Putamen (tissue), 1 donor: ENCODE measurements around the gene DDR2.

ENCODE experiments used
- DNase-seq: peaks from one replicate; pipeline ENCODE4 v3.0.0-alpha.2; 2016; ENCODE audit warnings: low spot score

The DDR2 gene

DNA sequence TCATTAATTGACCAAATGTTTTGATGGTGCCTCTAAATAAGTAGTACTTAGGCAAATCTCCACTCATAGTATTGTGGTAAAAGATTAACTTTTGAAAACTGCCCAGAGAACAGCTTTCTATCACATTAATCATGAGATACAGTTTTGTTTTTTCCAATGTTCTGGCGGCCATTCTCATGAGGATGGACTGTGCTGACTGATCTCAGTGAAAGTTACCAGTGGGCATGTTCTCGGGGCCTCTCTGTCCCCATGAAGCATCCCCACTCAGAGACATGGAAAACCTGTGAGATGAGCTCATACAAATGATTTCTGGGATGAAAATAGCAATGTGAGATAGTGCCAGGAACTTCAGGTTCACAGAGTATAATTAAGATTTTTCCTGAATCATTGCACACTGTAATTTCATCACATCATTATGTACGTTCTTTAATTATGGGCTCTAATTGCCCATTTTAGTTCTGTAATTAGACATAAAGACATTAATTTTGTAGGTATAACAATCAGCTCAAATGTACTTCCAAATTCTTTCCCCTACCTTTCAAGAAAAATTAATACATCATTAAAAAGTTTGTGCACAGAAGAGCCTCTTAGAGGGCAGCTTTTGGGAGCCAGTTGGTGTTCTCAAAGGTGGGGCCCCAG, 40.5 kb downstream of the DDR2 start:
- DNase-seq, result no peak

DNA sequence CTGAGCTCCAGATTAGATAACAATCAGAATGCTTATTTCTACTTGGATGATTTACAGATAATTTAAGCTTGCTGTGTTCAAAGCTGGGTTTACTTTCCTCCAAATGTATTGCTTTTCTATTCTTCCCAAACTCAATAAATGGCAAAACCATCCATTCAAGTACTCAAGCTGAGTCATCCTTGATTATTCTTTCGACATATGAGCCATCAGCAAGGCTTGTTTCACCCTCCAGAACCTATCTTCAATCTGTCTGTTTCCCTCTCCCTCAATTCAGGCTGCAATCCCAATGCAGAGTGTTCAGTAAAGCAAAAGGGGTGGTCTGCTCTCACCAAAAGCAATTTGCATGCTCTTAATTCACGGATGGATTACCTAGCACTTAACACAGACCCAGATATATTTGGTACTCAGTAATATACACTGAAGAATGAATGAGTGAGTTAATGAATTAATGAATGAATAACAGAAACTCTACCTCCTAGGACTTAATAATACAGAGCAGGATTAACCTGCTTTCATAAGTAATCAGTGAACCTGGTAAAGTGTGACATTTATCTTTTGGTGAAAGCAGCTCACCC, 41.9 kb downstream of the DDR2 start:
- DNase-seq, result no peak

DNA sequence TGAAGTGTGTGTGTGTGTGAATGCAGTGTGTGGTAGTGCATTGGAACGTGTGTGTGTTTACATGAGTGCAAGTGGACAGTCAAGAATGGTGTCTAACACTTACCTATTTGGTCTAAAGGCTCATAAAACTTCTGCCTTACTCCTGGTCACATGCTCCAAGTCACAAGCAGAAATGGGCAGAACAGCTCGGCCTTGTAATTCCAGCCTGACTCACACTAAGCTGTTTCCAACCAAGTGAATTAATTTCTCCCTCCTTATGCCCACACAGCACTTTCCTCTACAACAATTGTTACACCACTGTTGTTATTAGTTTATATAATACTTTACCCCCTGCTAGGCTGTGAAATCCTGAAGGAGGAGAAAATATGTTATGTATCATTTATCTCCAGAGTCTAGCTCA, 43.8 kb downstream of the DDR2 start:
- DNase-seq, result no peak

DNA sequence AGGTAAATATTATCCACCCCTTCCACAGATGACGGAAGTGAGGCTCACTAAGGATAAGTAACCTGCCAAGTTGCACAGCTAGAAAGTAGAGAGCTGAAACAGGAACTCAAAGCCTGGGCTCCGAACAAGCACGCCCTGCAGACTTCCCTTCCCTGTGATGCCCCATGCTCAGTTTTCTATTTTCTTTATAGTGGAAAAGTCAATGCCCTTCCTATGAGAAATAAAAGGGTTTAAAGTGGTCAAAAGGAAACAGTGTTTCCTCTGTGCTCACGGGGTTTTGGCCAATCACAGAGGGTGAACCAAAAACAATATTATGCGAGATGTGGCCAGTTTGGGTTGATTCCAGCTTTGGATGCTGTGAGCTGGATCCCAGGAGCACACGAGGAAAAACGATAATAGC, 44.5 kb downstream of the DDR2 start:
- DNase-seq, result no peak

DNA sequence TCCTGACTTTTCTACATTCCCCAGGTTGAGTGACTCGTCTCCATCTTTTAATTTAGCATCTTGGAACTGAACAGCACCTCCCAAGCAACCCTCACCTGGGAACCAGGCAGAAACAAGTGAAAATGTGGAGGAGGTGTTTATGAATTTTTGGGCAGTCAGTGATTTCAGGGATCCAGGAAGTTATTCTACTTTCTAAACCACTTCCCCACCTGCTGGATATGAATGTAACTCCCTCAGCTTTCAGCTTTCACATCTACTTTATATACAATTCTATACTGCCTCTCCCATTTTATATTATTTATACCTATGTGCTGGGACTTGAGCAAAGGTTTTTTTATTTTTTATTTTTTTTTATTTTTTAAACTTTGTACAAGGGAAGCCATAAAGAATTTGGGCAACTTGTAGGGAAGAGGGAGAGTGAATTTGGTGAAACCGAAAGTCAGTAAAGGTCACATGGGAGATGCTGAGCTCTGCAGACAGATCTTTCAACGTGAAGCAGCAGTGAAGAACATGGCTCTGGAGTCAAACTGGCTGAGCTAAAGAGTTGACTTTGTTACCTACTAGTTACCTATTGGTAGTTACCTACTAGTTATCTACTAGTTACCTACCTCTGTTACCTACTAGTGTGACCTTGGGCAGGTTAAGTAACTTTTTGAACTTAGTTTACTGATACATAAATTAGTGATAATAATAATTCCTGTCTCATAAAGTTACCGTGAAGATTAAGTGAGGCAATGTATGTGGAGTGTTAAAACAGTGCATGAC, 45.5 kb downstream of the DDR2 start:
- no peak for DNase-seq

DNA sequence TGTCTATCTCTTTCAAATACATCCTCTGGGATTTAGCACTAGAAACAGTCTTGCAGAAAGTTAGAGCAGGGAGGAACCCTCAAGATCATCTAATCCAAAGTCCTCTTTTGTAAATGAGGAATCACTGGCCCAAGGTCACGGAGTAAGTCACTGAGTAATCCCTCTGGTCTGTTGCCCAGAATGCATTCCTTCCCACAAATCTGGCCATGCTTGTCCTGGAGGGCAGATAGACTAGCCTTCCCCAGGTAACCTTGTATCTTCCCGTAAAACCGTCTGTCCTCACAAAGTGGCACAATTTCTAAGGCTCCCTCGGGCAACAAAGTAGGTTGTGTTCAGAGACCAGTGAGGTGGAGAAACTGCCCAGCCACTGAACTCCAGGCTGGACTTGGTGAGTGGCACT, 46.2 kb downstream of the DDR2 start:
- DNase-seq, result no peak

DNA sequence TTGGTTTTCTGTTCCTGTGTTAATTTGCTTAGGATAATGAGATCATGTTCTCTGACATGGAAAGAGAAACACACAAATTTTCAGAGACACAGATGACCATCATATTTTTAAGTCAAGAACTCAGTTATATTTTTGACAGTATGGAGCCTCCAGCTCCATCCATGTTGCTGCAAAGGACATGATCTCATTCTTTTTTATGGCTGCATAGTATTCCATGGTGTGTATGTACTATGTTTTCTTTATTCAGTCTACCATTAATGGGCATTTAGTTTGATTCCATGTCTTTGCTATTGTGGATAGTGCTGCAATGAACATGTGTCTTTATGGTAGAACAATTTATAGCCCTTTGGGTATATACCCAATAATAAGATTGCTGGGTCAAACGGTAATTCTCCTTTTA, 47.0 kb downstream of the DDR2 start:
- no peak for DNase-seq

DNA sequence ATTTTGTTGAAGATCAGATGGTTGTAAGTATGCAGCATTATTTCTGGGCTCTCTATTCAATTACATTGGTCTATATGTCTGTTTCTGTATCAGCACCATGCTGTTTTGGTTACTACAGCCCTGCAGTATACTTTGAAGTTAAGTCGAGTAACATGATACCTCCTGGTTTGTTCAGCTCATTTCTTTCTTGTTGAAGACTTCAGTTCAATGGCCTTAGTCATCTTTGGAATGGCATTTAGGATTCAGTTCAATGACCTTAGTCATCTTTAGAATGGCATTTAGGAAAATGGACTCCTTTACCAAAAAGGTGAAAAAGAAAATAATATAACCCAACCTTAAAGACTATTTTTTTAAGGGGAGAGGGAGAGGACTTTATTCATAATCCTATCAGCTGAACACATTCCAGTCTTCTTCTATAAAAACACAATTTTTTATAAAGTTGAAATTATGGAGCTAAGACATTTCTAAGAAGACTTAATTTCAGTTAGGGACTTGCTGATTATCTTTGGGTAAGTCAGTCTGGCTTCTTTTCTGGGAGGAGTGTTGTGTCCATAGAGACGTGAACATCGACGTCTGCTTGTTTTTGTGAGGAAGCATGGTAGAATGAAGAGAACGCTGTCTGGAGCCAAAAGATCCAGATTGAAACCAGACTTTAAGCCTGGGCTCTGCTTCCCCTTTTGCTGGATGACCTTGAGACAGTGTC, 48.3 kb downstream of the DDR2 start:
- no peak for DNase-seq

DNA sequence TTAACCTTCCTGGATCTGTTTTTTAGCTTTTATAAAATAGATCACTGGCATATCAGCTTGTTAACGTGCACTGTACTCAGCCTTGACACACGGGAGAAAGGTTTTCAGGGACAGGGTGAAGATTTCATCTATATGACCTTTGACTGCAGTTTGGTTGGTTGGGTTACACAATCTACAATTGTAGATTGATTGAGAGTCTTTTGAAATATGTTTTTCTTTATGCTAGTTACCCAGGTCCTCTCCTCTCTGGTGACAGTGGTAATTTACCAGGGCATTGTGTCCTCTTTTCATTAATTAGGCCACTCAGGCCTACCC, 48.8 kb downstream of the DDR2 start:
- DNase-seq, result no peak

DNA sequence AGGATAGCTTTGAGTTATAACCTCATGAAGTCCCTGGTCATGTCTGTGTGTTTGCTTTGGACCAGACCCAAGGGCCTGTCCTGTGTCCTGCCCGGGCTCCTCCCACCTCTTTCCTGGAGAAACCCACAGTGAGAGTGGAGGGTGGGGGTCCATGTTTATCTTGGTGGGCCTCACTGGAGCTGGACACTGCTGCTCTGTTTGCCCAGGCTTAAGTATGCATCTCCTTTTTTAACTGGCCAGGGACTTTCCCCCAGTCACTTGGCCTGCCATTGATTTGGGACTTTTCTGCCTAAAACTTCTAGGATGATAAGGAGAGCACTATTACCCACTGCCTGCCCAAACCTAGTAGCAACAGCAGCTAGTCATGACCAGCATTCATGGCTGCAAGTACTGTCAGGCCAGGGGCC, 49.8 kb downstream of the DDR2 start:
- DNase-seq, result no peak

DNA sequence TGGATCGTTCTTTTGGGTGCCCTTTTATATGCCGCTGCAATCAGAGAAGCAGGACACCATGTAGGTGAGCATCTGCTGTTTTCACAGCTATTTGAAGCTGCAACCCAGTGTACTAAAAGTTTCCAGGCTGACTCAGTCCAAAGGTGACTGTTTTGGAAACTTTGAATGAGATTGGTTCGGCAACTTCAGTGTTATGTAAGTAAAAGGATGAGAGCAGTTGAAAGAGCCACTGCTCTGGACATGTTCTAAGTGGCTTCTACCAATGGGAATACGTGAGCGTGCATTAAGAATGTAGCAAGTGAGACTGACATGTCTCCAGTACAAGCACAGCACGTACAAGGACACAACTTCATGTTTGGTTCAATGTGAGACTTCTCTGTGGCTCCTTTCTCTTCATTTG, 55.6 kb downstream of the DDR2 start:
- DNase-seq, result no peak

DNA sequence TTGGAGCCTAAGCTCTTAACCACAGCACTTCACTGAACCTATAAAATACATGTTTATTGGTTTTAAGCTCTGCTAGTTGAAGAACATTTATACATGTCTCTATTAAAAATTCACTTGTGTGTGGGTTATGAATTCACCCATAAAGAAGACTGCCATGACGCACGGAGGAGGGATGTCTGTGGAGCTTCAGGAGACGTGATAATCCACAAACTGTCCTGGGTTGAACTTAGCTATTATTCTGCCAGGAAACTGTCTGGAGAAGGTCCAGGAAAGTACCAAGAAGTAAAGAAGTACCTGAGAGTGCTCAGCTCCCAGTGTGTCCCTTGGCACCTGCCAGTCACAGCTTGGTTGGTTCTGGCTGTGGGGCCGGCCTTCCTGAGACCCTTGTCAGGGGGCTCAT, 56.3 kb downstream of the DDR2 start:
- DNase-seq, result no peak

DNA sequence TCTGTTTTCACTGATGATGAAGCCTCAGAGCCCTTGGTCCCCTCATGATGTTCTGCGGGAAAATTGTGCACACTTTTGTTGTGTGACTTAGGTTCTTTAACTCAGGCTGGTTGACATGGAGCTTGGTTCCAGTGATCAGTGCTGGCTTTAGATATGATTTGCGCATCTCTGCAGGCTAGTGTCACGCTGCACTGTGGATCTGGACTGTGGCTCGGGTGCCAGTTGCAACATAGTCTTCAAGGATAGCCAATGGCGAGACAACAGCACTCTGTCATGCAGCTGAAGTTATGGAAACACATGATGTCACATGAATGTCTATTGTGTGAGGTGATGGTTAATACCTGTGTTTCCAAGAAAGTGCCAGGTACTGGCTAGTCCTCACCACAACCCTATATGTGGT, 56.7 kb downstream of the DDR2 start:
- no peak for DNase-seq

DNA sequence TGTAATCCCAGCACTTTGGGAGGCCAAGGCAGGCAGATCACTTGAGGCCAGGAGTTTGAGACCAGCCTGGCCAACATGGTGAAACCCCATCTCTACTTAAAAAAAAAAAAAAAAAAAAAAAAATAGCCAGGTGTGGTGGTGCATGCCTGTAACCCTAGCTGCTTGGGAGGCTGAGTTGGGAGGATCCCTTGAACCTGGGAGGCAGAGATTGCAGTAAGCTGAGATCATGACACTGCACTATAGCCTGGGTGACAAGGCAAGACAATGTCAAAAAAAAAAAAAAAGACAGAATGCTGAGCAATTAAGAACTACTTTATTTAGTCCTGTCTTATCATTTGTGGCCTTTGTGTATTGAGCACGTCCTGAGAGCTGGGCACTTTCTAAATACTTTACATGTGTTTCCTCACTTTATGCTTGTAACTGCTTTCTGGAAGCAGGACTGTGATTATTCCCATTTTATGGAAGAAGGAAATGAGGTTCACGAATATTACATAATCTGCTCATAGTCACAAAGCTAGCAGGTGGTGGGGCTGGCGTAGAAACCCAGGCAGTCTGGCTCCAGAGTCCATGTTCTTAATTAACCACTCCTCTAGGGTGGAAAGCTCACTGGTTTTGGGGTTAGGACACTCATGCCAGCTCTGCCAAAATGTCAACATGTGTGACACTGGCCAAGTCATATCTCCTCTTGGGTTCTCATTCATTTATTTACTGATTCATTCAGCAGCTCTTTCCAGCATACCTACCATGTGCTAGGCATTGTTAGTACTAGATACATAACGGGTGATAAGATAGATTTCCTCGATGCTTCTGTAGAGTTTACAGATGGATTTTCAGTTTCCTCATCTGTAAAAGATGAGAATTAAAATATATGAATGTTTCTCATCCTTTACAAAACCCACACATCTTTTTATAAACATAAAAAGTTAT, 57.7 kb downstream of the DDR2 start:
- DNase-seq, result no peak

DNA sequence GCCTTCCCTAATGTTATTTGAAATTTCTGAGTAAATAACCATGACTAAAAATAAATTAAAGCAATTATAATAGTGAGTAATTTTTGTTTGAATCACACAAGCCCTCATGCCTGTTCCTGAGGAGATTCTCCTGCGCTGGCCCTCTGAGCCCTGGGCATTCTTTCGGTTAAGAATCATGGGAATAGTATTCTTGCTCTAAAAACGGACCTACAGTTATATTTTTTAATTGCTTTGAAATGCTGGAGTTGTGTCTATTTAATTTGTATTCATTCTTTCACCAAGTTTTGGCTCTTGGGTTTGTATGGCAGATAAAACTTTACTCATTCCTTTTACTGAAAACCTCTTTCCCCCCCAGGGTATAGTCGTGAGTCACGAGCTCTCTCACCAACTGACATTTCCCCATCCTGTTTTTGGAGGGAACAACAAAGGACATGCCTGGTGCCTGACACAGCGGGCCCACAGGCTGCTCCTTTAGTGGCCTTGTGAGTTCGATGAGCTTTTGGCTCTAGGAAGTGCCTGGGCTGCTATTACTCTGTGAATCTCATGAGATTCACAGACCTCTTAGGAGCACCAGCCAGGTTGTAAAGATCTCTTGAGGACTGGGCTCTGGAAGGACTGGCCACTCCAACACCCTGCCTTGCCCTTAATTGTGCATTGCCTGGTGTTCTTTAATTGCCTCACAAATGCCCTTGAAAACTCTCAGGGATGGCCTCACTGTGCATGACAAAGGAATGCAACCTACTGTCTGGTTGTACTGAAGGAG, 58.6 kb downstream of the DDR2 start:
- no peak for DNase-seq

DNA sequence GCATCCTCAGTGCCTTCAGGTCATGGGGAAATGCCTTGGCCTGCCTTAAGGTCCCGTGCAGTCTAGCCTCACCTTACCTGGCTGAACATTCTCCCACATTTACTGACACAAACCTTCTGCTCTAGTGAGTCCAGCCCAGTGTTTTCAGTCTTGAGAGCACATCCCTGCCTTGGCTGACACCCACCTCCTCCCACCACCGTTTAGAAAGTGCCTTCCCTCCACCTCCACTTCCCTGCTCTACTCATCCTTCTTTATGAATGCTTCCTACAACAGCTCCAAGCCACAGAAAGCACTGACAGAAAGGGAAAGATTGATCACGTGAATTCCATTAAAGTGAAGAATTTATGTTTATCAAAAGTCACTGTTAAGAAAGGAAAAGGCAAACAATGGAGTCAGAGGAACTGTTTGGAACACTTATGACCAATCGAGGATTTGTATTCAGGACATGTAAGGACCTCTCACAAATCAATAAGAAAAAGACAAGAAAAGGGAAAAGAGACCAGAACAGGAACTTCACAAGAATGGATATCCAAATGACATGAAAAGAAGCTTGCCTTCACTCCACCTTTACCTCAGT, 59.8 kb downstream of the DDR2 start:
- DNase-seq, result no peak

DNA sequence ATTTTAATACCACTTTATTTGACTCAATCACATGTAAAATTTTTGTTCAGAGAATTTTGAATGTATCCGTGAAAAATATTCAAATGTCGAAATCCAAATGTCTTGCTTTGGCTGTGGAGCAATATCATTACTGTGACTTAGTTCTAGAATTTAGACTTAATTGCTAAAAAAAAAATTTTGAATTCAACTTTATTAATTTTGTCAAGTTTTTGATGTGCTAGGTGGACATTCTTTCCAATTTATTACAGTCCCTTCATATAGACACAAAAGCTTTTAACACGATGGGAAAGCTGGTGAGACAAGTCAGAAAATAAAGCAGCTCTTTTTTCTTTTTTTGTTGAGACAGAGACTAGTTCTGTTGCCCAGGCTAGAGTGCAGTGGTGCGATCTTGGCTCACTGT, 62.6 kb downstream of the DDR2 start:
- no peak for DNase-seq

DNA sequence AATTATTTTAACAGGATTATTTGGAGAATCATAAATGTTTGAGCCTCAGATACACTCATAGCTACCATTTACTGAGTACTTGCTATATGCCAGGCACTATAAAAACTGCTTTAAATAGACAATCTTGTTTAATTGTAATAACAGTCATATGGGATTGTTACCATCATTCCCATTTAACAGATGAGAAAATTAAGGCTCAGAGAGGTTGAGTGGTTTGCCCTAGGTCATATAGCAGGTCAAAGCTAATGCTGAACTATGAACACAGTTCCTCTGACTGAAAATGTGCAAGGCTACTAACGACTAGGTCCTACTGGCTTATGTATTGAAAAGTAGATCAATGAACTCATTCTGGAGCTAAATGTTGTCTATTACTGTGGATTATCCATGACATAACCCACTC, 63.4 kb downstream of the DDR2 start:
- DNase-seq, result no peak

DNA sequence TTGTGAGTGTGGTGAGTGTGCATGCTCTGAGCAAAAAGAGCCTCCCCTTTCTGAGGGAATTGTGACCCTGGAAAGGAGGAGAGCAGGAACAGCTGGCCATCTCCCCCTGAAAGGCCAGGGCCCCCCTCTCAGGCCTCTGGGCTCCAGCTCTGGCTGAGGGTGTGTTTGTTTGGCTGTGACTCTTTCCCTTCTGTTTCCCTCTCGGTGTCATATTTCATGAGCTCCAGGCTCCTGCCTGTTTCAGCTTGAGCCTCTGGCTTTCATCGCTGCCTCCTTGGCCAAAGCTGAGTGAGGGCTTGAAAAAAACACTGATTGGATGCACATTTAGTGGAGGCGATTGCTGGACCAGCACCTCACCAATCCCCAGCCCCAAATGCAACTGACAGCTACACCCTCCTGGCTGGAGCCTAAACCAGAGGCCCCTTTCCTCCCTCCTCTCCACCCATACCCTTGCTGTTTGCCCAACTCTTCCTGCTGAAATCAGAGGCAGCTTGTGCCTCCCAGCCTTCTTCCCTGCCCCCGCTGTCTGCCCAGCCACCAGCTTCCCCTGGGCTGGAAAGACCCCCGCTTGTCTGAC, 64.1 kb downstream of the DDR2 start:
- peak; percentile 27 for DNase-seq

DNA sequence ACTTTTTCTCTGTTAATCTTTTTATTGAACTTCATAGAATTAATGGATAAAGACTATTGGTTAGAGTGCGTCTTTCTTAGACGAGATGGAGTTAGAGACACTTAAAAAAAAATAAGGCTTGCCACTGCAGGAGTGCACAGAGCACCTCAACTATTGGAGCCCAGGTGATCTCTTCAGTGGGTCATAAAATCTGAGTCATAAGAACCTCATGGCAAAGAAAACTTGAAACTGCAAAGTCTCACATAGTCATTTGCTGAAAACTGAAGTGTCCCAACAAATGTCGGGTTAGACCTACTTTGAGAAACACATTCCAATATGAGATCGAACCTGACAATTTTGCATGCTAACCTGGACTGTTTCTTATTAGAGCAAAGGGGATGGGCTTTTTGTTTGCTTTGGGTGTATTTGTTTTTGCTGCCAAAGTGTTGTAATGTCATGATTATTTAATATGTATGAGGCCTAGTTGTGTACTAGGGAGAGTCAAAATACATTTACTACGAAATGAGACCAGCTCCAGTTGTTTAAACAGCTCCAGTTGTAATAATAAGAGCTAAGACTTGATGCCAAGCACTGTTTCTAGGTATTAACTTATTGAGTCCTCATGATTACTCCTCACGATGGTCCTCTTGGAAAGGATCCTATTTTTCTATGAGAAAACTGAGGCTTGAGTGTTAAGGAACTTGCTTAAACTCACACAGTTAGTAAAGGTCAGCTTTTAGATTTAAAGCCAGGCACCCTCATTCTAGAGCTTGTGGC, 65.1 kb downstream of the DDR2 start:
- no peak for DNase-seq
